SK-N-SH (cell line): ENCODE measurements around the gene DLX1. TPM values are rescaled to one million over a fixed set of nuclear protein-coding genes. Genes with fewer than 3 reads are reported as not detected.

Source experiments
- CTCF ChIA-PET: fragments of 300-600, 350-600 bp; formaldehyde crosslinking; extraction: SDS; loops from one replicate; lab custom pipeline; 2021; lab: Yijun Ruan, JAX
- POLR2A ChIA-PET: fragments of 350-600 bp; sonication (Branson Sonifier 250); formaldehyde crosslinking; extraction: SDS; loops from one replicate; lab custom pipeline; 2020; ENCODE audit warnings: antibody characterized with exemption, inconsistent platforms; lab: Yijun Ruan, JAX
- DNase-seq: peaks from one replicate; pipeline ENCODE4 v3.0.0; 2012
- H2AFZ ChIP-seq: fragments of 200-600 bp; sonication (generic); 2 replicates; pipeline ENCODE4 v1.8.1; 2016; ENCODE audit warnings: antibody characterized with exemption, mild to moderate bottlenecking, low read depth
- H3F3A ChIP-seq: fragments of 200-600 bp; sonication (generic); replicated peaks from 2 replicates; pipeline ENCODE3; 2016; ENCODE audit warnings: antibody characterized with exemption, mild to moderate bottlenecking; ENCODE audit not compliant: insufficient read depth
- H3K27ac ChIP-seq, 2 experiments: fragments of 200-500 bp in 1 of 2; fragments of 200-600 bp in 1 of 2; sonication (Bioruptor generic) in 1 of 2; sonication (generic), shearing (Covaris generic) in 1 of 2; 2 replicates each; pipeline versions ENCODE4 v1.5.1 to v1.6.1; 2014 to 2016; ENCODE audit warnings: low read depth in 2 of 2, inconsistent platforms in 1 of 2, low read length in 1 of 2, mild to moderate bottlenecking in 1 of 2, mixed read lengths in 1 of 2
- H3K27me3 ChIP-seq: fragments of 200-600 bp; sonication (generic), shearing (Covaris generic); 2 replicates; pipeline ENCODE4 v1.6.1; 2016; ENCODE audit warnings: mixed run types; ENCODE audit not compliant: insufficient read depth
- H3K36me3 ChIP-seq, 2 experiments: fragments of 200-500 bp in 1 of 2; fragments of 200-600 bp in 1 of 2; sonication (Bioruptor generic) in 1 of 2; sonication (generic) in 1 of 2; replicated peaks in 1 of 2; 2 replicates each; pipeline versions ENCODE3 to v1.5.1; 2014 to 2016; ENCODE audit warnings: low read length in 1 of 2, mild to moderate bottlenecking in 1 of 2; ENCODE audit not compliant: insufficient read depth in 2 of 2, control insufficient read depth in 1 of 2
- H3K4me1 ChIP-seq, 2 experiments: fragments of 200-500 bp in 1 of 2; fragments of 200-600 bp in 1 of 2; sonication (Bioruptor generic) in 1 of 2; sonication (generic), shearing (Covaris generic) in 1 of 2; 2 replicates each; pipeline versions ENCODE4 v1.5.1 to v1.6.1; 2014 to 2016; ENCODE audit warnings: low read depth in 1 of 2, low read length in 1 of 2, mixed run types in 1 of 2; ENCODE audit not compliant: insufficient read depth in 2 of 2, control insufficient read depth in 1 of 2
- H3K4me2 ChIP-seq: fragments of 200-600 bp; sonication (generic), shearing (Covaris generic); 2 replicates; pipeline ENCODE4 v1.6.1; 2017; ENCODE audit warnings: mixed run types
- H3K4me3 ChIP-seq, 2 experiments: fragments of 200-500 bp in 1 of 2; fragments of 200-600 bp in 1 of 2; sonication (Bioruptor generic) in 1 of 2; sonication (generic), shearing (Covaris generic) in 1 of 2; 2 replicates each; pipeline versions ENCODE4 v1.5.1 to v1.8.1; 2014 to 2016; ENCODE audit warnings: low read depth in 2 of 2, inconsistent platforms in 1 of 2, low read length in 1 of 2, mild to moderate bottlenecking in 1 of 2, mixed read lengths in 1 of 2, moderate library complexity in 1 of 2
- H3K79me2 ChIP-seq: fragments of 200-600 bp; sonication (generic); 2 replicates; pipeline ENCODE4 v1.8.1; 2017; ENCODE audit warnings: mild to moderate bottlenecking; ENCODE audit not compliant: insufficient read depth
- H3K9ac ChIP-seq: fragments of 200-600 bp; sonication (generic); 2 replicates; pipeline ENCODE4 v1.6.1; 2017; ENCODE audit warnings: mixed run types
- H3K9me2 ChIP-seq: fragments of 200-600 bp; sonication (generic); 2 replicates; pipeline ENCODE4 v1.6.1; 2017; ENCODE audit warnings: mixed run types
- H3K9me3 ChIP-seq: fragments of 200-600 bp; sonication (generic); 2 replicates; pipeline ENCODE4 v1.6.1; 2017; ENCODE audit warnings: mixed run types, mild to moderate bottlenecking, moderate library complexity
- H4K20me1 ChIP-seq: fragments of 200-600 bp; sonication (generic); 2 replicates; pipeline ENCODE4 v1.6.1; 2017; ENCODE audit warnings: mild to moderate bottlenecking, mixed run types; ENCODE audit not compliant: insufficient read depth
- CTCF ChIP-seq: fragments of 200-600 bp; sonication (generic); IDR thresholded peaks from 2 replicates; pipeline ENCODE4 v1.6.1; 2017; ENCODE audit warnings: antibody characterized with exemption, mild to moderate bottlenecking, moderate library complexity
- ELF1 ChIP-seq: IDR thresholded peaks from 2 replicates; pipeline ENCODE4 v1.4.0; 2012
- EP300 ChIP-seq, 2 experiments: IDR thresholded peaks; 2 replicates each; pipeline versions ENCODE4 v1.4.0 to v1.6.1; 2012; ENCODE audit warnings: borderline replicate concordance in 1 of 2, low read depth in 1 of 2, low read length in 1 of 2
- EZH2phosphoT487 ChIP-seq: fragments of 200-600 bp; sonication (generic); IDR thresholded peaks from 2 replicates; pipeline ENCODE4 v1.6.1; 2017; ENCODE audit warnings: low read depth, mixed run types, mild to moderate bottlenecking, antibody characterized with exemption, moderate library complexity, borderline replicate concordance
- FOXJ3 ChIP-seq: sonication (generic); formaldehyde crosslinking; IDR thresholded peaks from 2 replicates; pipeline ENCODE4 v1.5.1; 2020; ENCODE audit warnings: mild to moderate bottlenecking, missing genetic modification reagents
- GABPA ChIP-seq: IDR thresholded peaks from 2 replicates; pipeline ENCODE4 v1.4.0; 2012; ENCODE audit warnings: low read depth, mild to moderate bottlenecking
- IRF3 ChIP-seq: fragments of 150-350 bp; IDR thresholded peaks from 2 replicates; pipeline ENCODE4 v1.6.1; 2016; ENCODE audit warnings: mild to moderate bottlenecking, low read depth, low read length
- JUND ChIP-seq: IDR thresholded peaks from 2 replicates; pipeline ENCODE4 v1.4.0; 2012
- MAX ChIP-seq: IDR thresholded peaks from 2 replicates; pipeline ENCODE4 v1.4.0; 2012; ENCODE audit warnings: low read depth
- MXI1 ChIP-seq: IDR thresholded peaks from 2 replicates; pipeline ENCODE4 v1.6.1; 2012; ENCODE audit warnings: mild to moderate bottlenecking, low read depth, low read length, improper control_type of control experiment
- NFIC ChIP-seq: IDR thresholded peaks from 2 replicates; pipeline ENCODE4 v1.4.0; 2012; ENCODE audit warnings: borderline replicate concordance
- NRF1 ChIP-seq: IDR thresholded peaks from 2 replicates; pipeline ENCODE4 v1.6.1; 2012; ENCODE audit warnings: low read depth, mild to moderate bottlenecking, low read length
- RCOR1 ChIP-seq: fragments of 150-350 bp; IDR thresholded peaks from 2 replicates; pipeline ENCODE4 v1.6.1; 2017; ENCODE audit warnings: antibody characterized with exemption, low read length
- RXRA ChIP-seq: IDR thresholded peaks from 2 replicates; pipeline ENCODE4 v1.4.0; 2012; ENCODE audit warnings: low read depth, mild to moderate bottlenecking, borderline replicate concordance
- SMC3 ChIP-seq: IDR thresholded peaks from 2 replicates; pipeline ENCODE4 v1.6.1; 2012; ENCODE audit warnings: low read depth, low read length, improper control_type of control experiment
- TCF12 ChIP-seq: IDR thresholded peaks from 2 replicates; pipeline ENCODE4 v1.4.0; 2012
- TEAD4 ChIP-seq: IDR thresholded peaks from 2 replicates; pipeline ENCODE4 v1.4.0; 2012; ENCODE audit warnings: mild to moderate bottlenecking, borderline replicate concordance; ENCODE audit not compliant: insufficient read depth
- USF1 ChIP-seq: IDR thresholded peaks from 2 replicates; pipeline ENCODE4 v1.4.0; 2012; ENCODE audit warnings: low read depth, borderline replicate concordance
- WGBS: methylation state at CpG from one replicate; pipeline ENCODE4 v1.1.6; 2017; ENCODE audit warnings: low lambda C conversion rate; 5-methylcytosine and 5-hydroxymethylcytosine counted together
- polyA plus RNA-seq, 3 experiments: library from polyadenylated mRNA; depleted of rRNA; stranded (reverse); fragments of >200 nt; gene quantifications; 2 replicates each; pipeline ENCODE4 v1.2.3, GENCODE V29; 2012

DLX1 gene
- polyA plus RNA-seq, 1 of the 3 experiments (the other 2 are of a cell fraction), result 0.07 TPM

- TF ChIP-seq JUND (no peak), ELF1 (no peak), CTCF (no peak), MAX (no peak), USF1 (no peak), IRF3 (no peak), RXRA (no peak), MXI1 (no peak), FOXJ3 (CRISPR knock-in tag) (no peak), EZH2phosphoT487 (no peak), GABPA (no peak), NFIC (no peak), TCF12 (no peak), EP300 (IDR thresholded peaks at IDR 0.05; ENCODE audit: borderline replicate concordance in 1 of 2, low read depth in 1 of 2, low read length in 1 of 2) (no peak), RCOR1 (no peak), SMC3 (no peak), NRF1 (no peak), TEAD4 (no peak)
- TF ChIP-seq, all 33 proteins: peak for 0
- H3F3A ChIP-seq, result no peaks in the 10 kb centered on the region
- H3K9me3 ChIP-seq, result no peaks in the 10 kb centered on the region
- H3K9me2 ChIP-seq, result no peaks in the 10 kb centered on the region
- no peak for DNase-seq
- no peak overlapping the region for H3K4me2 ChIP-seq
- no peak overlapping the region for H2AFZ ChIP-seq
- no peak overlapping the region for H3K9ac ChIP-seq
- WGBS, result 88% methylated on average over 1 of the region's 1 CpG
- no peaks in the 10 kb centered on the region for H3K36me3 ChIP-seq
- CTCF ChIA-PET, result interaction anchor here (1.0 kb wide), 1 partner anchor 56 kb away, joined by 4 read pairs; no protein-coding TSS in a partner anchor
- H4K20me1 ChIP-seq, result no peaks in the 10 kb centered on the region
- H3K27ac ChIP-seq, result no peak overlapping the region
- POLR2A ChIA-PET, result interaction anchor here (0.6 kb wide), 1 partner anchor 240 kb away, joined by 3 read pairs; no protein-coding TSS in a partner anchor
- H3K4me1 ChIP-seq, result peaks cover 3 to 18% of the 10 kb centered on the region in 2 experiments; a peak in 3 of 4 replicates
- H3K79me2 ChIP-seq, result no peaks in the 10 kb centered on the region
- H3K4me3 ChIP-seq, result no peak overlapping the region
- H3K27me3 ChIP-seq, result no peaks in the 10 kb centered on the region
These were observed 34.7 kb upstream of the DLX1 start for GRCh38 chr2:172050479-172051125.
